Trophoblast cell (in vitro differentiated cells and primary cell): Measurements from ENCODE around the gene PBX3.

Source experiments
- DNase-seq, 2 donors: peaks; one replicate each; pipeline ENCODE4 v3.0.0-alpha.2; 2016
- H2AFZ ChIP-seq: 2 replicates; pipeline ENCODE4 v1.6.1; 2013; ENCODE audit warnings: low read length, moderate library complexity, mild to moderate bottlenecking; ENCODE audit not compliant: insufficient read depth, poor library complexity
- H2AK5ac ChIP-seq: 2 replicates; pipeline ENCODE4 v1.6.1; 2013; ENCODE audit warnings: mild to moderate bottlenecking, low read length
- H2BK120ac ChIP-seq: 2 replicates; pipeline ENCODE4 v1.6.1; 2013; ENCODE audit warnings: low read length, mild to moderate bottlenecking, moderate library complexity; ENCODE audit not compliant: insufficient read depth, poor library complexity
- H2BK12ac ChIP-seq: 2 replicates; pipeline ENCODE4 v1.6.1; 2013; ENCODE audit warnings: mild to moderate bottlenecking, low read length, moderate library complexity
- H2BK5ac ChIP-seq: 2 replicates; pipeline ENCODE4 v1.6.1; 2013; ENCODE audit warnings: low read length, low read depth, moderate library complexity, mild to moderate bottlenecking; ENCODE audit not compliant: poor library complexity
- H3K14ac ChIP-seq: 2 replicates; pipeline ENCODE4 v1.6.1; 2013; ENCODE audit warnings: mild to moderate bottlenecking, low read length
- H3K18ac ChIP-seq: 2 replicates; pipeline ENCODE4 v1.6.1; 2013; ENCODE audit warnings: mild to moderate bottlenecking, low read length
- H3K23ac ChIP-seq: 2 replicates; pipeline ENCODE4 v1.6.1; 2013; ENCODE audit warnings: low read length
- H3K27ac ChIP-seq: 2 replicates; pipeline ENCODE4 v1.5.1; 2013; ENCODE audit warnings: low read depth, mild to moderate bottlenecking, inconsistent platforms, low read length, moderate library complexity
- H3K27me3 ChIP-seq: 2 replicates; pipeline ENCODE4 v1.6.1; 2013; ENCODE audit warnings: inconsistent platforms, mild to moderate bottlenecking, low read length, moderate library complexity; ENCODE audit not compliant: insufficient read depth
- H3K36me3 ChIP-seq, 2 experiments: 1 replicate in 1 of 2; 2 replicates in 1 of 2; pipeline ENCODE4 v1.6.1; 2013; ENCODE audit warnings: low read length in 2 of 2, mild to moderate bottlenecking in 2 of 2, moderate library complexity in 1 of 2; ENCODE audit not compliant: insufficient read depth in 2 of 2, control insufficient read depth in 1 of 2
- H3K4ac ChIP-seq: 2 replicates; pipeline ENCODE4 v1.6.1; 2013; ENCODE audit warnings: low read depth, mild to moderate bottlenecking, low read length, moderate library complexity
- H3K4me1 ChIP-seq, 2 experiments: 1 replicate in 1 of 2; 2 replicates in 1 of 2; pipeline ENCODE4 v1.6.1; 2013; ENCODE audit warnings: low read length in 2 of 2, mild to moderate bottlenecking in 2 of 2, moderate library complexity in 1 of 2; ENCODE audit not compliant: insufficient read depth in 2 of 2, control insufficient read depth in 1 of 2
- H3K4me2 ChIP-seq: 2 replicates; pipeline ENCODE4 v1.6.1; 2013; ENCODE audit warnings: inconsistent platforms, mild to moderate bottlenecking, low read length, moderate library complexity
- H3K4me3 ChIP-seq: 2 replicates; pipeline ENCODE4 v1.5.1; 2013; ENCODE audit warnings: mild to moderate bottlenecking, low read depth, low read length, inconsistent platforms
- H3K79me1 ChIP-seq: one replicate; pipeline ENCODE4 v1.6.1; 2013; ENCODE audit warnings: low read length
- H3K79me2 ChIP-seq: 2 replicates; pipeline ENCODE4 v1.6.1; 2013; ENCODE audit warnings: low read length, mild to moderate bottlenecking; ENCODE audit not compliant: control insufficient read depth, insufficient read depth, poor library complexity
- H3K9ac ChIP-seq: 2 replicates; pipeline ENCODE4 v1.6.1; 2013; ENCODE audit warnings: mild to moderate bottlenecking, low read length
- H3K9me3 ChIP-seq: 2 replicates; pipeline ENCODE4 v1.6.1; 2013; ENCODE audit warnings: low read depth, mild to moderate bottlenecking, control low read depth, inconsistent platforms, low read length; ENCODE audit not compliant: insufficient read depth
- H4K12ac ChIP-seq: 2 replicates; pipeline ENCODE4 v1.6.1; 2013; ENCODE audit warnings: low read depth, mild to moderate bottlenecking, low read length, moderate library complexity
- H4K8ac ChIP-seq: 2 replicates; pipeline ENCODE4 v1.6.1; 2013; ENCODE audit warnings: low read depth, mild to moderate bottlenecking, low read length, moderate library complexity
- H4K91ac ChIP-seq: one replicate; pipeline ENCODE4 v1.6.1; 2013; ENCODE audit warnings: low read depth, mild to moderate bottlenecking, low read length, moderate library complexity
- WGBS: extraction: QIAGEN DNeasy Blood & Tissue Kit; methylation state at CpG from one replicate; pipeline ENCODE4 v1.1.7; 2013; ENCODE audit warnings: missing lambda C conversion rate; ENCODE audit not compliant: insufficient read length, insufficient coverage; ENCODE audit errors: extremely low coverage; 5-methylcytosine and 5-hydroxymethylcytosine counted together

The PBX3 gene

DNA sequence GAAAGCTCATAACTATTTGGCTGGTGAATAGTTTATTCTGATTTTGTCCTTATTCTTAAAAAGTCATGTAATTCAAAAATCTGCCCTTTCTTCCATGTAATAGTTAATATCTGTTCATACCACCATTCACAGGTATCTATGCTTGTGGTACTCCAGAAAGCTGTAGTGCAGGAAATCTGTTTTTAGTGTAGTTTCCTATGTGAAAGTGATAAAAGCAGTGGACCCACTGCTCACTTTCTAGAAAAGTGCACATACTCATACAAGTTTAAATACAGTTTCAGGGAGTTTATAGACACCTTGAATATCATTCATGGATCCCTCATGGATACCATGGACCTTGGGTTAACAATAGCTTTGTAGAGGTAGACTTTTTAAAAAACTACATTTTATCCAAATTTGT lies 20.2 kb downstream of the PBX3 start:
- no peak overlapping the region for H3K27ac ChIP-seq
- no peaks in the 10 kb centered on the region for H3K4me1 ChIP-seq
- no peak overlapping the region for H3K9ac ChIP-seq
- no peak overlapping the region for H4K91ac ChIP-seq
- H2BK12ac ChIP-seq, result no peak overlapping the region
- no peaks in the 10 kb centered on the region for H3K36me3 ChIP-seq
- H3K18ac ChIP-seq, result no peak overlapping the region
- no peaks in the 10 kb centered on the region for H3K9me3 ChIP-seq
- no peak overlapping the region for H2AFZ ChIP-seq
- H3K14ac ChIP-seq, result no peak overlapping the region
- H3K79me1 ChIP-seq, result no peaks in the 10 kb centered on the region
- H3K4me2 ChIP-seq, result no peak overlapping the region
- H4K8ac ChIP-seq, result no peak overlapping the region
- no peak overlapping the region for H4K12ac ChIP-seq
- H2BK120ac ChIP-seq, result no peak overlapping the region
- no peak overlapping the region for H3K4me3 ChIP-seq
- DNase-seq, result no peak
- H3K4ac ChIP-seq, result no peak overlapping the region
- no peaks in the 10 kb centered on the region for H3K79me2 ChIP-seq
- H2BK5ac ChIP-seq, result no peak overlapping the region
- no peak overlapping the region for H2AK5ac ChIP-seq
- no peak overlapping the region for H3K23ac ChIP-seq
- H3K27me3 ChIP-seq, result no peaks in the 10 kb centered on the region

DNA sequence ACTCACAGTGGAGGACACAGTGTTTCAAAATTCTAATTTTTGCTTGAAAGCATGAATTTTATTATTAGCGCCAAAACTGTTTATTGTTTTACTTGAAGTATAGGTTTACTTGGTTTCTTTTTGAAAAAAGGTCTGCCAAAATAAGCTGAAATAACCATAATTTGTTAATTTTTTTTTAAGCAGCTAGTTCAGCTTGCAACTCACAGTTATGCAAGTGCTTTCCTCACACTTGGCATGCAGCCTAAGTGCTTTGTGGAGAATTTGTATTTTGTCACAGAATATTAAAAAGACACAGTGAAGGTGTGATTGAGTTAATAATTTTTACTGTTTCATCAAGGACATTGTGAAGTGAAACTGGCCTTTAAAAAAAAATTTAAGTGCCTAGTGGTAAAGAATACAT lies 21.6 kb downstream of the PBX3 start:
- Histone ChIP-seq H3K4me1 (no peaks in the 10 kb centered on the region), H3K4me2 (no peak overlapping the region), H3K4ac (no peak overlapping the region), H3K36me3 (no peaks in the 10 kb centered on the region), H3K9ac (no peak overlapping the region), H4K8ac (no peak overlapping the region), H3K14ac (no peak overlapping the region), H3K9me3 (no peaks in the 10 kb centered on the region), H3K27me3 (no peaks in the 10 kb centered on the region), H3K4me3 (no peak overlapping the region), H2AFZ (no peak overlapping the region), H4K91ac (no peak overlapping the region), H2BK12ac (no peak overlapping the region), H2BK5ac (no peak overlapping the region), H3K23ac (no peak overlapping the region), H3K27ac (no peak overlapping the region), H2BK120ac (no peak overlapping the region), H4K12ac (no peak overlapping the region), H3K79me2 (no peaks in the 10 kb centered on the region), H3K18ac (no peak overlapping the region), H3K79me1 (no peaks in the 10 kb centered on the region), H2AK5ac (no peak overlapping the region)
- DNase-seq, result no peak
- no CpG with 5 or more reads among the region's 1 CpG for WGBS

DNA sequence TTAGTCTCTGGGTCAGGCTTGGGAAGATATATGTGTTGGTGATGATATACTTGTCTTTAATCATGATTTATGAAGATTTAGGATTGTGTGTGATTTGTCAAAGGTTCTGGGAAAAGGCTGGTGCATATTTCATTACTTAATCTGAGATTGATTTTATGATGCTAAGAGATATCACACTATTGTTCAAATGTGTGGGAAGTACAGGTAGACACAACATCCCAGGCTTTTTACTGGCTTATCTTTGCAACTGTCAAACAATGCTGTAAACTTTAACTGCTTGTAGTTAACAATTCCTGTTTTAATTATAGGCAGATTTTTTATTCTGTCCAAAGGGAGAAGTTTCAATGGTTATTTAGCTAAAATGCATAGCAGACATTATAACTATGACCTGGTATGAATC lies 23.9 kb downstream of the PBX3 start:
- Histone ChIP-seq H3K4ac (no peak overlapping the region), H2BK120ac (no peak overlapping the region), H4K12ac (no peak overlapping the region), H2AK5ac (no peak overlapping the region), H3K4me2 (no peak overlapping the region), H2BK12ac (no peak overlapping the region), H3K9me3 (no peaks in the 10 kb centered on the region), H3K79me1 (no peaks in the 10 kb centered on the region), H4K91ac (no peak overlapping the region), H2BK5ac (no peak overlapping the region), H3K4me3 (no peak overlapping the region), H3K23ac (no peak overlapping the region), H4K8ac (no peak overlapping the region), H2AFZ (no peak overlapping the region), H3K27me3 (no peaks in the 10 kb centered on the region), H3K14ac (no peak overlapping the region), H3K4me1 (no peaks in the 10 kb centered on the region), H3K27ac (no peak overlapping the region), H3K79me2 (no peaks in the 10 kb centered on the region), H3K18ac (no peak overlapping the region), H3K36me3 (no peaks in the 10 kb centered on the region), H3K9ac (no peak overlapping the region)
- DNase-seq, result no peak

DNA sequence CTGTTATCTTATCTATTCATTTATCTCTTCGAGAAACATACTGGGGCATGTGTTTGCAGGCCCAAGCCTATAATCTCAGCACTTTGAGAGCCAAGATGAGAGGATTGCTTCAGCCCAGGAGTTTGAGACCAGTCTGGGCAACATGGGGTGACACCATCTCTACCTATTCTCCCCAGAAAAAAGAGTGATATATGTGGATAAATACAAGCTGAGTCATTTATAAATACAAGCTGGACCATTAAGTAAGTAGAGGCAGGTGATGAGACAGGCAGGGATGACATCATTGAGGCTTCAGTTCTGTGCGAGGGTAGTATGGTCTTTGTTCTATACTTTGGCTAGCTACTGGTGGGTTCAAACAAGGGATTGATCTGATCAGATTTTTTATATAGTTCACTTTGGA lies 25.6 kb downstream of the PBX3 start:
- no CpG with 5 or more reads among the region's 2 CpGs for WGBS
- Histone ChIP-seq H3K18ac (no peak overlapping the region), H2BK5ac (no peak overlapping the region), H3K9ac (no peak overlapping the region), H2AFZ (no peak overlapping the region), H3K36me3 (no peaks in the 10 kb centered on the region), H3K79me2 (no peaks in the 10 kb centered on the region), H3K79me1 (no peaks in the 10 kb centered on the region), H2BK12ac (no peak overlapping the region), H3K27me3 (no peaks in the 10 kb centered on the region), H3K4ac (no peak overlapping the region), H3K4me3 (no peak overlapping the region), H3K14ac (no peak overlapping the region), H3K23ac (no peak overlapping the region), H3K4me2 (no peak overlapping the region), H4K91ac (no peak overlapping the region), H2AK5ac (no peak overlapping the region), H3K27ac (no peak overlapping the region), H2BK120ac (no peak overlapping the region), H4K8ac (no peak overlapping the region), H4K12ac (no peak overlapping the region), H3K4me1 (no peaks in the 10 kb centered on the region), H3K9me3 (no peaks in the 10 kb centered on the region)
- DNase-seq, result no peak

DNA sequence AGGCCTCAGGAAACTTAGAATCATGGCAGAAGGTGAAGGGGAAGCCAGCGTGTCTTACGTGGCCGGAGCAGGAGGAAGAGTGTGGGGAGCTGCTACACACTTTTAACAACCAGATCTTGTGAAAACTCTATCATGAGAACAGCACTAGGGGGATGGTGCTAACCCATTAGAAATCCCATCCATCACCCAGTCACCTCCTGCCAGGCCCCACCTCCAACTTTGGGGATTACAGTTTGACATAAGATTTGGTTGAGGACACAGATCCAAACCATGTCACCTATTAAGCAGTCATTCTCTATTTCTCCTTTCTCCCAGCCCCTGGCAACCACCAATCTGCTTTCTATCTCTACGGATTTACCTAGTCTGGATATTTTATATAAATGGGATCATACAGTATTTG lies 26.9 kb downstream of the PBX3 start:
- DNase-seq, result no peak
- no peak overlapping the region for H2AK5ac ChIP-seq
- no peak overlapping the region for H2AFZ ChIP-seq
- H4K12ac ChIP-seq, result no peak overlapping the region
- H3K4me3 ChIP-seq, result no peak overlapping the region
- H2BK120ac ChIP-seq, result no peak overlapping the region
- no peak overlapping the region for H3K23ac ChIP-seq
- no CpG with 5 or more reads among the region's 4 CpGs for WGBS
- no peak overlapping the region for H3K4ac ChIP-seq
- H3K9me3 ChIP-seq, result no peaks in the 10 kb centered on the region
- no peak overlapping the region for H3K14ac ChIP-seq
- no peaks in the 10 kb centered on the region for H3K4me1 ChIP-seq
- H3K27me3 ChIP-seq, result no peaks in the 10 kb centered on the region
- no peaks in the 10 kb centered on the region for H3K79me2 ChIP-seq
- peaks cover 0 to 2% of the 10 kb centered on the region in 2 experiments for H3K36me3 ChIP-seq
- H3K9ac ChIP-seq, result no peak overlapping the region
- no peak overlapping the region for H3K27ac ChIP-seq
- H2BK12ac ChIP-seq, result no peak overlapping the region
- H2BK5ac ChIP-seq, result no peak overlapping the region
- no peak overlapping the region for H3K4me2 ChIP-seq
- H3K18ac ChIP-seq, result no peak overlapping the region
- H3K79me1 ChIP-seq, result no peaks in the 10 kb centered on the region
- H4K8ac ChIP-seq, result no peak overlapping the region
- no peak overlapping the region for H4K91ac ChIP-seq
